ENCODE measurements around the gene ARID1A.

The ARID1A gene

DNA sequence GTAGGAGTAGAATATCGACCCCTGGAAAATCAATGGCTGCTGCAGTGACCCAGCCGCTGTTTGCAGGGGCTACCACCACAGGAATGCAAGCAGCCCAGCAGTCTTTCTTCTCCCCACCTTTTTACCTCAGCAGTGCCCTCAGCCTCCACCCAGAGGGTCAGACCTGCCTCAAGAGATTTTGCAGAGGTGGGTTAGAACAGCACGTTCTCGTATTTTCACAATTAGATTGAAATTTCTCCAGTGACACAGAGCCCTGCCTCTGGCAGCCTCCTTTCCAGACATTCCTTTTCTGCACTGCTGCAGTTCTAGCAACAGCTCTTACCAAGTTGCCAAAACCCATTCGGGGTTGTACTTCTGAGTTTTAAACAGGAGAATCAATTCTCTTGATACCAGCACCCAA, 53.6 kb downstream of the ARID1A start:
- no peak overlapping the region for H3K4me3 ChIP-seq (ENCODE audit: low read depth, low read length)
- DNase-seq (ENCODE audit: low read depth): no peak

DNA sequence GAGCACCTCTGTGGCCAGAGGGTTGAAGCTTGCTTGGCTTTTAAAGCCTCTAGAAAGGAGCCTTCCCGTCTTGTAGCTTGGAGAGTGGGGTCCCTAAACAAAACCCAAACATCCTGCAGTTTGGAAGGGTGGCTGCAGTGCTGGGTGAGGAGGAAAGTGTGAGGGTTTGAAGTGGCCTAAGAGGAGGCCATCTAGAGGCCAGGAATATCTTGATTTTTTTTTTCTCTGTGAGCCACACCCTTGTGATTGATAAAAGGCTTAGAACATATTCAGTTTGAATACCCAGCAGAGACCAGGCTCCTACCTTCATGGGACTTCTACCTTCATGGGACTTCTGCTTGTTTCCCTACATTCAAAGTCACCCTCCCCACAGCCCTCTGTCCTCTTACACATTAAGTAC, 54.6 kb downstream of the ARID1A start:
- DNase-seq (ENCODE audit: low read depth): no peak

DNA sequence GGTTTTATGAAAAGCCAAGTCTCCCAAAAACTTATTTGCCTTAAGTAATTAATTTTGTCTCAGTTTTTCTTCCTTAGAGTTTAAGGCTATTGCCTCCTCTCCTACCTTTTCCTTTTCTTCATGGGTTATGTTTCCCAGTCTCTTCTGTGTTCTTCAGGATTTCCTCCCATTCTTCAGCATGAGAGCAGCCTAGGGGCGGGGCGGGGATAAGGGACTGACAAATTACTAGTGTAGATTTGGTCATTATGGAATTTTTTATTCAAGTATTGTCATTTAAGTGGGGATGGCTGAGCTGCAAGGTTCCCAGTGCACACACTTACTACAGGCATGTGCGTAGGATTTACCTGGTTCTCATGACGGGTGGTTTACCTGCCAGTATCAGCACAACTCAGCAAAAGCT, 56.7 kb downstream of the ARID1A start:
- no peak overlapping the region for H3K4me3 ChIP-seq (ENCODE audit: low read depth, low read length)
- no peak for DNase-seq (ENCODE audit: low read depth)

More for the DNA sequence above, 54.6 kb downstream of the ARID1A start:
- no peak overlapping the region for H3K4me3 ChIP-seq (ENCODE audit: low read depth, low read length)

GRCh38 chr1:26754086-26754874, 58.5 kb downstream of the ARID1A start:
- no peak overlapping the region for H3K4me3 ChIP-seq (ENCODE audit: low read depth, low read length)
- no peak for DNase-seq (ENCODE audit: low read depth)

DNA sequence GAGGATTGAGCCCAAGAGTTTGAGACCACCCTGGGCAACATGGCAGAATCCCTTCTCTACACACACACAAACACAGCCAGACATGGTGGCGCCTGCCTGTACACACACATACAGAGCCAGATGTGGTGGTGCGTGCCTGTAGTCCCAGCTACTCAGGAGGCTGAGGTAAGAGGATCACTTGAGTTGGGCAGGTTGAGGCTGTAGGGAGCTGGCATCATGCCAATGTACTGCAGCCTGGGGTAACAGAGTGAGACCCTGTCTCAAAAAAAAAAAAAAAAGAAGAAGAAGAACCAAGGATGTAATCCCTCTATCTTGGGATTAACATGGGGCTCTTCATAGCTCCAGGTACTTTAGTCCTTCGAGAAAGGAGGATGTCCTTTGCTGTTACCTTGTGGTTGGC, 62.5 kb downstream of the ARID1A start:
- H3K4me3 ChIP-seq (ENCODE audit: low read depth, low read length): no peak overlapping the region

DNA sequence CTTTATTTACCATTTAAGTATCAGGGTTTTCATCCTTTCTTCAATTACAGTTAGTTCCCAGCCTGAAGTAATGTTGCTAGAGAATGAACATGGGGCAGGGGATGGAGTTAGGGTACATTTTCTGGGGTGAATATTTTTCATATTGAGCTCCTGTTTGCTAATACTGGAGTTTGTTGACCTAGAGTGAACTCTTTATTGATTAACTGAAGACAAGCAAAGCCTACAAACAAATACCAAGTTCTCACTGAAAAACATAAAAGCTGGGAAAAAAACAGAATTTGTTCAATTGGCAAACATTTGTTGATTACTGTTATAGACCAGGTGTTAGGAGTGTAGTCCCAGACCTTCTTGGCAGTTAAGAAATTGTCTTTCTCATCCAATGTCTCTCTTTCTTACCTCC, 63.7 kb downstream of the ARID1A start:
- no peak overlapping the region for H3K4me3 ChIP-seq (ENCODE audit: low read depth, low read length)
- DNase-seq (ENCODE audit: low read depth): no peak

More for the DNA sequence above, 62.5 kb downstream of the ARID1A start:
- no peak for DNase-seq (ENCODE audit: low read depth)

- DNase-seq (ENCODE audit: low read depth): no peak
- no peak overlapping the region for H3K4me3 ChIP-seq (ENCODE audit: low read depth, low read length)
These were observed 65.4 kb downstream of the ARID1A start for GRCh38 chr1:26761217-26761616.

GRCh38 chr1:26767714-26768113, 71.9 kb downstream of the ARID1A start:
- H3K4me3 ChIP-seq (ENCODE audit: low read depth, low read length): no peak overlapping the region
- no peak for DNase-seq (ENCODE audit: low read depth)

DNA sequence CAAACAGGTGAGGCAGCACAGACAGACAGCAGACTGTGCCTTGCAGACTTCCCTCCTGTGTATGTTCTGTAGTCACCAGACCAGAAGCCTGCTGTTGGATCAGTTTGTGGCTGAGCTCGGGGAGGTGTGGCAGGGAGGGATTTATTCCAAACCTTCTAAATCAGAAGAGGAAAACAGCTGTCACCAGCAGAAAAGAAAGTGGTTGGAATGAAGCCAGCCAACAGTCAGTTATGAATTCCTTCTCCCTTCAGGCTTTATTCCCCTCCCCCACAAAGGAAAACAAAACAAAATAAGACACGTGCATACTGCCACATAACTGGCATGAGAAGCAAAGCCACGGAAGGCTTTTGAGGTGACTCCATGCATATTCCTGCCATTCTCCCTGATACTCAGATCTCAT, 72.9 kb downstream of the ARID1A start:
- peak; percentile 53 for DNase-seq (ENCODE audit: low read depth)

GRCh38 chr1:26771285-26771642, 75.4 kb downstream of the ARID1A start:
- no peak overlapping the region for H3K4me3 ChIP-seq (ENCODE audit: low read depth, low read length)
- DNase-seq (ENCODE audit: low read depth): no peak

More for the DNA sequence above, 72.9 kb downstream of the ARID1A start:
- no peak overlapping the region for H3K4me3 ChIP-seq (ENCODE audit: low read depth, low read length)

- peak; percentile 89 for DNase-seq (ENCODE audit: low read depth)
- H3K4me3 ChIP-seq (ENCODE audit: low read depth, low read length): no peak overlapping the region
These were observed 76.0 kb downstream of the ARID1A start for GRCh38 chr1:26771643-26772321.

- DNase-seq (ENCODE audit: low read depth): peak; percentile 79
- no peak overlapping the region for H3K4me3 ChIP-seq (ENCODE audit: low read depth, low read length)
These were observed 76.9 kb downstream of the ARID1A start for GRCh38 chr1:26772687-26773086.

DNA sequence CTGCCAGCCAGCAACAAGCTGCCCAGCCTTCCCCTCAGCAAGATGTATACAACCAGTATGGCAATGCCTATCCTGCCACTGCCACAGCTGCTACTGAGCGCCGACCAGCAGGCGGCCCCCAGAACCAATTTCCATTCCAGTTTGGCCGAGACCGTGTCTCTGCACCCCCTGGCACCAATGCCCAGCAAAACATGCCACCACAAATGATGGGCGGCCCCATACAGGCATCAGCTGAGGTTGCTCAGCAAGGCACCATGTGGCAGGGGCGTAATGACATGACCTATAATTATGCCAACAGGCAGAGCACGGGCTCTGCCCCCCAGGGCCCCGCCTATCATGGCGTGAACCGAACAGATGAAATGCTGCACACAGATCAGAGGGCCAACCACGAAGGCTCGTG, 78.6 kb downstream of the ARID1A start:
- DNase-seq (ENCODE audit: low read depth): no peak
- H3K4me3 ChIP-seq (ENCODE audit: low read depth, low read length): no peak overlapping the region

GRCh38 chr1:26775666-26776065, 79.9 kb downstream of the ARID1A start:
- DNase-seq (ENCODE audit: low read depth): no peak
- no peak overlapping the region for H3K4me3 ChIP-seq (ENCODE audit: low read depth, low read length)

DNA sequence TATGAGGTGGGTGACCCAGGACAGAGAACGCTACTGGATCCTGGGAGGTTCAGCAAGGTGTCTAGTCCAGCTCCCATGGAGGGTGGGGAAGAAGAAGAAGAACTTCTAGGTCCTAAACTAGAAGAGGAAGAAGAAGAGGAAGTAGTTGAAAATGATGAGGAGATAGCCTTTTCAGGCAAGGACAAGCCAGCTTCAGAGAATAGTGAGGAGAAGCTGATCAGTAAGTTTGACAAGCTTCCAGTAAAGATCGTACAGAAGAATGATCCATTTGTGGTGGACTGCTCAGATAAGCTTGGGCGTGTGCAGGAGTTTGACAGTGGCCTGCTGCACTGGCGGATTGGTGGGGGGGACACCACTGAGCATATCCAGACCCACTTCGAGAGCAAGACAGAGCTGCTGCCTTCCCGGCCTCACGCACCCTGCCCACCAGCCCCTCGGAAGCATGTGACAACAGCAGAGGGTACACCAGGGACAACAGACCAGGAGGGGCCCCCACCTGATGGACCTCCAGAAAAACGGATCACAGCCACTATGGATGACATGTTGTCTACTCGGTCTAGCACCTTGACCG, 83.4 kb downstream of the ARID1A start:
- H3K4me3 ChIP-seq (ENCODE audit: low read depth, low read length): no peak overlapping the region
- no peak for DNase-seq (ENCODE audit: low read depth)

- no peak for DNase-seq (ENCODE audit: low read depth)
- no peak overlapping the region for H3K4me3 ChIP-seq (ENCODE audit: low read depth, low read length)
These were observed 84.6 kb downstream of the ARID1A start for GRCh38 chr1:26780344-26780957.

DNA sequence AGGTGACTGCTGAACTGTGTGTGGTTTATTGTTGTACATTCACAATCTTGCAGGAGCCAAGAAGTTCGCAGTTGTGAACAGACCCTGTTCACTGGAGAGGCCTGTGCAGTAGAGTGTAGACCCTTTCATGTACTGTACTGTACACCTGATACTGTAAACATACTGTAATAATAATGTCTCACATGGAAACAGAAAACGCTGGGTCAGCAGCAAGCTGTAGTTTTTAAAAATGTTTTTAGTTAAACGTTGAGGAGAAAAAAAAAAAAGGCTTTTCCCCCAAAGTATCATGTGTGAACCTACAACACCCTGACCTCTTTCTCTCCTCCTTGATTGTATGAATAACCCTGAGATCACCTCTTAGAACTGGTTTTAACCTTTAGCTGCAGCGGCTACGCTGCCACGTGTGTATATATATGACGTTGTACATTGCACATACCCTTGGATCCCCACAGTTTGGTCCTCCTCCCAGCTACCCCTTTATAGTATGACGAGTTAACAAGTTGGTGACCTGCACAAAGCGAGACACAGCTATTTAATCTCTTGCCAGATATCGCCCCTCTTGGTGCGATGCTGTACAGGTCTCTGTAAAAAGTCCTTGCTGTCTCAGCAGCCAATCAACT, 85.5 kb downstream of the ARID1A start:
- no peak for DNase-seq (ENCODE audit: low read depth)
- H3K4me3 ChIP-seq (ENCODE audit: low read depth, low read length): no peak overlapping the region

- no peak overlapping the region for H3K4me3 ChIP-seq (ENCODE audit: low read depth, low read length)
- DNase-seq (ENCODE audit: low read depth): no peak
These were observed 86.9 kb downstream of the ARID1A start for GRCh38 chr1:26782521-26783212.

- DNase-seq (ENCODE audit: low read depth): no peak
- H3K4me3 ChIP-seq (ENCODE audit: low read depth, low read length): no peak overlapping the region
These were observed 87.8 kb downstream of the ARID1A start for GRCh38 chr1:26783646-26784022.

Data from skeletal muscle cell (primary cell).